Panc1 (cell line): ENCODE measurements around the gene LGR4.

ENCODE experiments used
- POLR2AphosphoS5 ChIP-seq: IDR thresholded peaks from 2 replicates; pipeline ENCODE4 v1.6.1; 2012; ENCODE audit warnings: mild to moderate bottlenecking, low read depth, low read length, moderate library complexity
- SIN3A ChIP-seq: IDR thresholded peaks from 2 replicates; pipeline ENCODE4 v1.6.1; 2012; ENCODE audit warnings: low read depth, mild to moderate bottlenecking, low read length, moderate library complexity, borderline replicate concordance; ENCODE audit not compliant: insufficient read depth
- TCF7L2 ChIP-seq: IDR thresholded peaks from 2 replicates; pipeline ENCODE4 v1.6.1; 2011; ENCODE audit warnings: mild to moderate bottlenecking, low read depth, low read length, inconsistent platforms
- TF ChIP-seq, protein P1 (sequence below): fragments of 450-650 bp; IDR thresholded peaks from 2 replicates; pipeline ENCODE4 v1.5.1; 2017; ENCODE audit warnings: mild to moderate bottlenecking
- TF ChIP-seq, protein P2 (sequence below), 2 experiments: IDR thresholded peaks; 2 replicates each; pipeline ENCODE4 v1.6.1; 2011 to 2012; ENCODE audit warnings: low read depth in 2 of 2, control low read depth in 1 of 2, low read length in 1 of 2, mild to moderate bottlenecking in 1 of 2, moderate library complexity in 1 of 2; ENCODE audit not compliant: insufficient read depth in 1 of 2

DNA sequence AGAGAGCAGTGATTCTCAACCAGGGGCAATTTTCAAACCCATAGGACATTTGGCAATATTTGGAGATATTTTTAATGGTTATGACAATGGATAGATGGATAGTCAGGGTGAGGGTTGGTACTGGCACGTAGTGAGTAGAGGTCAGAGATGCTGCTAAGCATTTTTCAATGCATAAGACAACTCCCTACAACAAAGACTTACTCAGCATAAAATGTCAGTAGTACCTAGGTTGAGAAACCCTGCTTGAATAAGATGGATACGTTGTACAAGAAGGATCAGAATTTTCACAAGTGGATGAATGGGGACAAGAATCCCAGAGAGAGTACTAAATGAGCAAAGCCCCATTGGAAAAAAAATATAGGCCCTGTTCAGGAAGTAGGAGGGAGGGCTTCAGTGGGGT lies 45.9 kb upstream of the LGR4 start:
- TF ChIP-seq, protein P1, sequence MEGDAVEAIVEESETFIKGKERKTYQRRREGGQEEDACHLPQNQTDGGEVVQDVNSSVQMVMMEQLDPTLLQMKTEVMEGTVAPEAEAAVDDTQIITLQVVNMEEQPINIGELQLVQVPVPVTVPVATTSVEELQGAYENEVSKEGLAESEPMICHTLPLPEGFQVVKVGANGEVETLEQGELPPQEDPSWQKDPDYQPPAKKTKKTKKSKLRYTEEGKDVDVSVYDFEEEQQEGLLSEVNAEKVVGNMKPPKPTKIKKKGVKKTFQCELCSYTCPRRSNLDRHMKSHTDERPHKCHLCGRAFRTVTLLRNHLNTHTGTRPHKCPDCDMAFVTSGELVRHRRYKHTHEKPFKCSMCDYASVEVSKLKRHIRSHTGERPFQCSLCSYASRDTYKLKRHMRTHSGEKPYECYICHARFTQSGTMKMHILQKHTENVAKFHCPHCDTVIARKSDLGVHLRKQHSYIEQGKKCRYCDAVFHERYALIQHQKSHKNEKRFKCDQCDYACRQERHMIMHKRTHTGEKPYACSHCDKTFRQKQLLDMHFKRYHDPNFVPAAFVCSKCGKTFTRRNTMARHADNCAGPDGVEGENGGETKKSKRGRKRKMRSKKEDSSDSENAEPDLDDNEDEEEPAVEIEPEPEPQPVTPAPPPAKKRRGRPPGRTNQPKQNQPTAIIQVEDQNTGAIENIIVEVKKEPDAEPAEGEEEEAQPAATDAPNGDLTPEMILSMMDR: no peak
- TF ChIP-seq POLR2AphosphoS5 (no peak), TCF7L2 (no peak), SIN3A (no peak)
- TF ChIP-seq, protein P2, sequence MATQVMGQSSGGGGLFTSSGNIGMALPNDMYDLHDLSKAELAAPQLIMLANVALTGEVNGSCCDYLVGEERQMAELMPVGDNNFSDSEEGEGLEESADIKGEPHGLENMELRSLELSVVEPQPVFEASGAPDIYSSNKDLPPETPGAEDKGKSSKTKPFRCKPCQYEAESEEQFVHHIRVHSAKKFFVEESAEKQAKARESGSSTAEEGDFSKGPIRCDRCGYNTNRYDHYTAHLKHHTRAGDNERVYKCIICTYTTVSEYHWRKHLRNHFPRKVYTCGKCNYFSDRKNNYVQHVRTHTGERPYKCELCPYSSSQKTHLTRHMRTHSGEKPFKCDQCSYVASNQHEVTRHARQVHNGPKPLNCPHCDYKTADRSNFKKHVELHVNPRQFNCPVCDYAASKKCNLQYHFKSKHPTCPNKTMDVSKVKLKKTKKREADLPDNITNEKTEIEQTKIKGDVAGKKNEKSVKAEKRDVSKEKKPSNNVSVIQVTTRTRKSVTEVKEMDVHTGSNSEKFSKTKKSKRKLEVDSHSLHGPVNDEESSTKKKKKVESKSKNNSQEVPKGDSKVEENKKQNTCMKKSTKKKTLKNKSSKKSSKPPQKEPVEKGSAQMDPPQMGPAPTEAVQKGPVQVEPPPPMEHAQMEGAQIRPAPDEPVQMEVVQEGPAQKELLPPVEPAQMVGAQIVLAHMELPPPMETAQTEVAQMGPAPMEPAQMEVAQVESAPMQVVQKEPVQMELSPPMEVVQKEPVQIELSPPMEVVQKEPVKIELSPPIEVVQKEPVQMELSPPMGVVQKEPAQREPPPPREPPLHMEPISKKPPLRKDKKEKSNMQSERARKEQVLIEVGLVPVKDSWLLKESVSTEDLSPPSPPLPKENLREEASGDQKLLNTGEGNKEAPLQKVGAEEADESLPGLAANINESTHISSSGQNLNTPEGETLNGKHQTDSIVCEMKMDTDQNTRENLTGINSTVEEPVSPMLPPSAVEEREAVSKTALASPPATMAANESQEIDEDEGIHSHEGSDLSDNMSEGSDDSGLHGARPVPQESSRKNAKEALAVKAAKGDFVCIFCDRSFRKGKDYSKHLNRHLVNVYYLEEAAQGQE (IDR thresholded peaks at IDR 0.05; ENCODE audit: insufficient read depth in 1 of 2, low read depth in 2 of 2, low read length in 1 of 2): no peak
